Prostate gland (tissue), 2 donors: ENCODE results near the gene PAX6. TPM values are rescaled to one million over a fixed set of nuclear protein-coding genes. Genes with fewer than 3 reads are reported as not detected.

Source experiments
- DNase-seq: peaks from one replicate; pipeline ENCODE4 v3.0.0-alpha.2; 2019; ENCODE audit warnings: low spot score
- H3K27ac ChIP-seq, 2 donors: fragments of 200-600 bp; sonication (generic); 2 replicates each; pipeline ENCODE4 v1.5.1; 2017 to 2019
- H3K27me3 ChIP-seq: fragments of 200-600 bp; sonication (generic); replicated peaks from 2 replicates; pipeline ENCODE4 v1.5.1; 2019; ENCODE audit not compliant: insufficient read depth
- H3K36me3 ChIP-seq, 2 donors: fragments of 200-600 bp; sonication (generic); 1 replicate in 1 of 2; 2 replicates in 1 of 2; pipeline versions ENCODE4 v1.5.1 to v1.8.1; 2017 to 2019
- H3K4me1 ChIP-seq: fragments of 200-600 bp; sonication (generic); replicated peaks from 2 replicates; pipeline ENCODE4 v1.5.1; 2019
- H3K4me3 ChIP-seq, 2 donors: fragments of 200-600 bp; sonication (generic); 2 replicates each; pipeline ENCODE4 v1.5.1; 2017 to 2019
- H3K9me3 ChIP-seq: fragments of 200-600 bp; sonication (generic); 2 replicates; pipeline ENCODE4 v1.5.1; 2017
- CTCF ChIP-seq, 4 experiments: fragments of 200-600 bp in 2 of 4; fragments of 450-650 bp in 2 of 4; sonication (generic) in 2 of 4; IDR thresholded peaks; 1 replicate in 3 of 4; 2 replicates in 1 of 4; pipeline ENCODE4 v1.5.1; 2016 to 2019; ENCODE audit warnings: antibody characterized with exemption in 4 of 4, mild to moderate bottlenecking in 2 of 4, moderate library complexity in 2 of 4
- POLR2A ChIP-seq: fragments of 450-650 bp; IDR thresholded peaks from one replicate; pipeline ENCODE4 v1.6.1; 2016; ENCODE audit warnings: antibody characterized with exemption, mild to moderate bottlenecking
- POLR2AphosphoS5 ChIP-seq: sonication (generic); formaldehyde crosslinking; IDR thresholded peaks from one replicate; pipeline ENCODE4 v1.6.1; 2017; ENCODE audit warnings: antibody characterized with exemption
- WGBS: methylation state at CpG from one replicate; pipeline ENCODE4 v1.1.5; 2018; 5-methylcytosine and 5-hydroxymethylcytosine counted together
- intact Hi-C: fragments of 100-400 bp; cut with DNase I; formaldehyde crosslinking; loops from one replicate; pipeline ENCODE4 v1.14.2; 2022
- total RNA-seq, 2 donors: library from RNA; depleted of rRNA; stranded (reverse); fragments of >200 nt; gene quantifications; one replicate each; pipeline ENCODE4 v1.1.0, GENCODE V29; 2016

The PAX6 gene
- total RNA-seq, 2 donors from 2014 or later = 0.80 TPM; not detected in 1

- Histone ChIP-seq H3K27ac (no peak overlapping the region), H3K36me3 (no peaks in the 10 kb centered on the region), H3K4me3 (no peak overlapping the region), H3K27me3 (no peaks in the 10 kb centered on the region), H3K4me1 (no peaks in the 10 kb centered on the region), H3K9me3 (no peaks in the 10 kb centered on the region)
- DNase-seq = no peak
- intact Hi-C loops = no loop called here
- TF ChIP-seq POLR2AphosphoS5 (no peak), CTCF (IDR thresholded peaks at IDR 0.05) (no peak), POLR2A (no peak)
- 73% methylated on average over 6 of the region's 6 CpGs for WGBS
Measured at GRCh38 chr11:31779374-31779791, 31.7 kb downstream of the PAX6 start.

- TF ChIP-seq POLR2A (no peak), CTCF (IDR thresholded peaks at IDR 0.05) (no peak), POLR2AphosphoS5 (no peak)
- intact Hi-C loops = no loop called here
- Histone ChIP-seq H3K4me1 (no peaks in the 10 kb centered on the region), H3K4me3 (no peak overlapping the region), H3K27ac (no peak overlapping the region), H3K36me3 (no peaks in the 10 kb centered on the region), H3K9me3 (no peaks in the 10 kb centered on the region), H3K27me3 (no peaks in the 10 kb centered on the region)
- no peak for DNase-seq
- WGBS = 72% methylated on average over 2 of the region's 2 CpGs
Measured at GRCh38 chr11:31772412-31772811, 38.7 kb downstream of the PAX6 start.

GRCh38 chr11:31770011-31770700, 41.0 kb downstream of the PAX6 start:
- Histone ChIP-seq H3K36me3 (no peaks in the 10 kb centered on the region), H3K4me3 (no peak overlapping the region), H3K27ac (no peak overlapping the region), H3K9me3 (no peaks in the 10 kb centered on the region), H3K4me1 (no peaks in the 10 kb centered on the region), H3K27me3 (no peaks in the 10 kb centered on the region)
- DNase-seq = no peak
- intact Hi-C loops = no loop called here
- WGBS = 91% methylated on average over 3 of the region's 3 CpGs
- TF ChIP-seq POLR2AphosphoS5 (no peak), CTCF (IDR thresholded peaks at IDR 0.05) (no peak), POLR2A (no peak)

GRCh38 chr11:31768749-31769640, 42.1 kb downstream of the PAX6 start:
- no peaks in the 10 kb centered on the region for H3K27me3 ChIP-seq
- no peaks in the 10 kb centered on the region for H3K4me1 ChIP-seq
- no peak for DNase-seq
- TF ChIP-seq CTCF (IDR thresholded peaks at IDR 0.05) (no peak), POLR2AphosphoS5 (no peak), POLR2A (no peak)
- 61% methylated on average over 9 of the region's 9 CpGs for WGBS
- H3K36me3 ChIP-seq = no peaks in the 10 kb centered on the region
- no peak overlapping the region for H3K27ac ChIP-seq
- no peaks in the 10 kb centered on the region for H3K9me3 ChIP-seq
- H3K4me3 ChIP-seq = no peak overlapping the region
- intact Hi-C loops = no loop called here
